SK-N-MC (cell line): ENCODE results near the gene VPS52.
"Not testable (repeated sequence)": the region's sequence is repeated elsewhere in the genome, so short reads cannot be mapped to it uniquely, and the experiment has no call there.

Experiments used
- DNase-seq: peaks from one replicate; pipeline ENCODE4 v3.0.0-alpha.2; 2011; ENCODE audit warnings: low read depth, low spot score
- H3K27ac ChIP-seq: fragments of 200-600 bp; sonication (generic); 2 replicates; pipeline ENCODE4 v1.5.1; 2016; ENCODE audit warnings: mixed run types
- H3K36me3 ChIP-seq: fragments of 200-600 bp; sonication (generic); 2 replicates; pipeline ENCODE4 v1.6.1; 2017; ENCODE audit warnings: antibody characterized with exemption, low read length, mixed read lengths; ENCODE audit not compliant: insufficient read depth
- H3K4me3 ChIP-seq: fragments of 200-600 bp; sonication (generic); 2 replicates; pipeline ENCODE4 v1.5.1; 2016
- H3K9ac ChIP-seq: fragments of 200-600 bp; sonication (generic); 2 replicates; pipeline ENCODE4 v1.8.0; 2017; ENCODE audit warnings: mixed run types, mixed read lengths; ENCODE audit not compliant: insufficient read length
- H3K9me3 ChIP-seq: fragments of 200-600 bp; sonication (generic); 2 replicates; pipeline ENCODE4 v1.6.1; 2017; ENCODE audit warnings: low read depth, mild to moderate bottlenecking, antibody characterized with exemption, low read length, moderate library complexity, mixed read lengths
- EZH2 ChIP-seq: fragments of 200-600 bp; sonication (generic); IDR thresholded peaks from one replicate; pipeline ENCODE4 v1.6.1; 2017; ENCODE audit warnings: antibody characterized with exemption
- FOXP2 ChIP-seq: optimal IDR thresholded peaks from 2 replicates; pipeline ENCODE3; 2011; ENCODE audit warnings: mild to moderate bottlenecking, moderate library complexity; ENCODE audit not compliant: insufficient read depth; ENCODE audit errors: extremely low read length, control extremely low read depth
- POLR2AphosphoS5 ChIP-seq: IDR thresholded peaks from 2 replicates; pipeline ENCODE4 v1.6.1; 2012; ENCODE audit warnings: mild to moderate bottlenecking, low read depth, low read length, borderline replicate concordance

VPS52 gene

DNA sequence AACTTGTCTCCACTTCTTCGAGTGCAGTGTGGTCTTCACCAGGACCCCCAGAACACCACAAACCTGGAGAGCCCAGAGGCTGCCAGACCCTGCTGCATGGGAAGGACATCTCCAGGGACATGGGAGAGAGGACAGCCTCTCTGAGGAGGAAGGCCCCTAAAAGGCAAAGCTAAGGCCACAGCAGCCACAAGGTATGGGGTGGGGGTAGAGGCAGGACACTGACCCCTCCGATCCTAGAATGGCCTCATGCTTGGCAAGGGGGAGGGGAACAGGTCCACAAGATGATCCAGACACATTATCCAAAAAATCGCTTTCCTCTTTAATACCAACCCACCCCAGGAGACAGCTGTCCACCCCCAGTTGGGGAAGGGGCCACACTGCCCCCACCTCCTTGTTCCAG is 7.1 kb upstream of the VPS52 start:
- no peaks in the 10 kb centered on the region for H3K9me3 ChIP-seq
- H3K9ac ChIP-seq = no peak overlapping the region
- H3K27ac ChIP-seq = peak overlapping the region; percentile 46; the same call in 1 of the 2 replicates
- no peak for TF ChIP-seq FOXP2
- no peak for TF ChIP-seq POLR2AphosphoS5
- TF ChIP-seq EZH2 = no peak
- no peak for DNase-seq
- no peak overlapping the region for H3K4me3 ChIP-seq
- H3K36me3 ChIP-seq = peaks cover 37% of the 10 kb centered on the region

DNA sequence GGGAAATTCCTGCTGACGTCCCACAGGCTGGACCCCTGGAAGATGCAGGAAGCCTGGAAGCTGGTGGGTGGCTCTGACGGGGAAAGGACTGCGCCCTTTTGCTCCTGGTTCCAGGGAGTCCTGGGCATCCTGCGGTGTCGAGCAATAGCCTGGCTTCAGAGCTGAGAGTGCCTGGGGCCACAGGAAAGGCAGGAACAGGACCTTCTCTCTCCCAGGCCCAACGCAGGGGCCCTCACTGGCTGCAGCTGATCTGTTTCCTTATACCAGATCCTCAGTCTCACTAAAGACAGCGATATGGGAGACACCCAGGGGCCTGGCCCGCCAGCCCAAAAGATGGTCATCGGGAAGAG is 6.7 kb upstream of the VPS52 start:
- H3K4me3 ChIP-seq = no peak overlapping the region
- DNase-seq = no peak
- peaks cover 41% of the 10 kb centered on the region for H3K36me3 ChIP-seq
- no peak overlapping the region for H3K9ac ChIP-seq
- TF ChIP-seq EZH2 (no peak), FOXP2 (no peak), POLR2AphosphoS5 (no peak)
- H3K27ac ChIP-seq = peak overlapping the region; percentile 46; the same call in 1 of the 2 replicates
- H3K9me3 ChIP-seq = no peaks in the 10 kb centered on the region

DNA sequence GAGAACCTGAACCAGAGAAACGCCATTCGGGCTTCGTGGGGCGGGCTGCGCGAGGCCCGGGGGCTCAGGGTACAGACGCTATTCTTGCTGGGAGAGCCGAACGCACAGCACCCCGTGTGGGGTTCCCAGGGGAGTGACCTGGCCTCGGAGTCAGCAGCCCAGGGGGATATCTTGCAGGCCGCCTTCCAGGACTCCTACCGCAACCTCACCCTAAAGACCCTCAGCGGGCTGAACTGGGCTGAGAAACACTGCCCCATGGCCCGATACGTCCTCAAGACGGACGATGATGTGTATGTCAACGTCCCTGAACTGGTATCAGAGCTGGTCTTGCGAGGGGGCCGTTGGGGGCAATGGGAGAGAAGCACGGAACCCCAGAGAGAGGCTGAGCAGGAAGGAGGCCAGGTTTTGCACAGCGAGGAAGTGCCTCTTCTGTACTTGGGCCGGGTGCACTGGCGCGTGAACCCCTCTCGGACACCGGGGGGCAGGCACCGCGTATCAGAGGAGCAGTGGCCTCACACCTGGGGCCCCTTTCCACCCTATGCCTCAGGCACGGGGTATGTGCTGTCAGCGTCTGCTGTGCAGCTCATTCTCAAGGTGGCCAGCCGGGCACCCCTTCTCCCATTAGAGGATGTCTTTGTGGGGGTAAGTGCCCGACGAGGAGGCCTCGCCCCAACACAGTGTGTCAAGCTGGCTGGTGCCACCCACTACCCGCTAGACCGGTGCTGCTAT is 6.2 kb upstream of the VPS52 start:
- Histone ChIP-seq H3K36me3 (peaks cover 47% of the 10 kb centered on the region), H3K4me3 (peak overlapping the region; percentile 99), H3K9ac (no peak overlapping the region), H3K27ac (peak overlapping the region; percentile 84), H3K9me3 (no peaks in the 10 kb centered on the region)
- DNase-seq = no peak
- TF ChIP-seq POLR2AphosphoS5 = no peak; the same call in 1 of the 2 replicates
- no peak for TF ChIP-seq FOXP2
- TF ChIP-seq EZH2 = no peak

DNA sequence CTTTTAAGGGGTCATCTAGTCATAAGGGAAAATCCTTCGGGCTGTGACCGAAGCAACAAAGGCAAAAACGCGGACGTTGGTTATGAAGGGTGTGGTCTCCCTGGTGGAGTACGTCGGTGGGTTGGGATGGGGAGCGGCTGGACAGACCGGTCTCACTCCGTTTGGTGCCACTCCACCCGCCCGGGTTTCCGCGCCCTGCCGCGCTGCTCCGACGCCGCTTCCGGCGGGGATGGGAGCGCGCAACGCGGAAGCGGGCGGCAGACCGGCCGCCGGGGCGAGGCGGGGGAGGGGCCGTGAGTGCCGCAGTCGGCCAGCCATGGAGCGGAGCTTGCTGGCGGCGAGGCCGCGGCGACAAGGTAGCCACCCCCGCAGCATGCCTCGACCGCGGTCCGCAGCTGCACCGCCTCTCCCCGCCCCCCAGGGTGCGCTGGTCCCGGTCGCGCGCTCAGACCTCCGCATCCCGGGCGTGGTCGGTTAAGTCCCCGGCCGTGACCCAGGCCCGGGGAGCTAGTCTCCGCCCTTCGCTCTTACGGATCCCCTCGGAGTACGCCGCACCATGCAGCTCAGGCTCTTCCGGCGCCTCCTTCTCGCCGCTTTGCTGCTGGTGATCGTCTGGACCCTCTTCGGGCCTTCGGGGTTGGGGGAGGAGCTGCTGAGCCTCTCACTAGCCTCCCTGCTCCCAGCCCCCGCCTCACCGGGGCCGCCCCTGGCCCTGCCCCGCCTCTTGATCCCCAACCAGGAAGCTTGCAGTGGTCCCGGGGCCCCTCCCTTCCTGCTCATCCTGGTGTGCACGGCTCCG is 5.4 kb upstream of the VPS52 start, which contains the start of gene B3GALT4:
TSS of gene B3GALT4 (plus strand) at position 260 of the 799 bp plus-strand sequence. CDS start at position 557, 297 bp downstream.
- Histone ChIP-seq H3K27ac (peak within 1 kb of the TSS; percentile 84), H3K36me3 (peaks cover 54% of the 10 kb centered on the region), H3K9ac (peak within 1 kb of the TSS; percentile 63), H3K4me3 (peak within 1 kb of the TSS; percentile 99), H3K9me3 (no peaks in the 10 kb centered on the region)
- no peak for DNase-seq
- TF ChIP-seq POLR2AphosphoS5 = peak; percentile 72
- TF ChIP-seq FOXP2 = no peak
- no peak for TF ChIP-seq EZH2

DNA sequence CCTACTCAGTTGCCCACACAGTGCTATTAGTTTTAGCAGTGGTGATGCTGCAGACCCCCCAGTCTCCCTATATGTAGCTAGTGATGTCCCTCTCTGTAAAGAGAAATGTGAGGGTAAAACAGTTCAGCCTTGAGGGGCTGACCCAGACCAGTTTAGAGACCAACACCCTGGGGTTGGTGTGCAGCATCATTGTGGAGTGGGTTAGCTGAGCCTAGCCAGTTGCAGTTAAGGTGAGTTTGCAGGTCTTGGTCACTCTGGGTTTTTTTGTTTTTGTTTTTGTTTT is 4.8 kb upstream of the VPS52 start:
- H3K27ac ChIP-seq = peak overlapping the region; percentile 84; the same call in 1 of the 2 replicates
- TF ChIP-seq FOXP2 = no peak
- TF ChIP-seq EZH2 = no peak
- no peak for TF ChIP-seq POLR2AphosphoS5
- peaks cover 54% of the 10 kb centered on the region for H3K36me3 ChIP-seq
- peak overlapping the region; percentile 63 for H3K9ac ChIP-seq
- no peaks in the 10 kb centered on the region for H3K9me3 ChIP-seq
- peak overlapping the region; percentile 99 for H3K4me3 ChIP-seq
- DNase-seq = no peak

DNA sequence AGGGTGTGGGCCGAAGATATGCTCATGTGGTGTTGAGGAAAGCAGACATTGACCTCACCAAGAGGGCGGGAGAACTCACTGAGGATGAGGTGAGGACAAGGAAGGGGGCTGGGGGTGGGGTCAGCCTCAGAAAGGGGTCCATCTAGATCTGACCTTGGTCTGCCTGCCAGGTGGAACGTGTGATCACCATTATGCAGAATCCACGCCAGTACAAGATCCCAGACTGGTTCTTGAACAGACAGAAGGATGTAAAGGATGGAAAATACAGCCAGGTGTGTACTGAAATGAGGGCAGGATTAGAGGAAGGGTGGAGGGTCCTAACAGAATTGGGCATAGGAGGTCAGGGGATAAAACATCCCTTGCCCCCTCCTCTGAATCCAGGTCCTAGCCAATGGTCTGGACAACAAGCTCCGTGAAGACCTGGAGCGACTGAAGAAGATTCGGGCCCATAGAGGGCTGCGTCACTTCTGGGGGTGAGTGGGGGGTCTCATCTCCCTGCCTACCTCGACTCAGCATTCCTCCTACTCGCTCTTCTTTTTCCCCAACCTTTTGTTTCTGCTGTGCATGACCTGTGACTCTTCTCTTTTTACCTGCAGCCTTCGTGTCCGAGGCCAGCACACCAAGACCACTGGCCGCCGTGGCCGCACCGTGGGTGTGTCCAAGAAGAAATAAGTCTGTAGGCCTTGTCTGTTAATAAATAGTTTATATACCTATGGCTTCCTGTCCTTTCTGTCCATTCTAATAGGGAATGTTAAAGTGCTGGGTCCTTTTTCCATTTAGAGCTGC is 4.3 kb upstream of the VPS52 start:
- Histone ChIP-seq H3K4me3 (peak overlapping the region; percentile 99), H3K27ac (peak overlapping the region; percentile 84; the same call in 1 of the 2 replicates), H3K36me3 (peaks cover 54% of the 10 kb centered on the region), H3K9ac (peak overlapping the region; percentile 63)
- H3K9me3 ChIP-seq, DNase-seq: not testable (repeated sequence)

DNA sequence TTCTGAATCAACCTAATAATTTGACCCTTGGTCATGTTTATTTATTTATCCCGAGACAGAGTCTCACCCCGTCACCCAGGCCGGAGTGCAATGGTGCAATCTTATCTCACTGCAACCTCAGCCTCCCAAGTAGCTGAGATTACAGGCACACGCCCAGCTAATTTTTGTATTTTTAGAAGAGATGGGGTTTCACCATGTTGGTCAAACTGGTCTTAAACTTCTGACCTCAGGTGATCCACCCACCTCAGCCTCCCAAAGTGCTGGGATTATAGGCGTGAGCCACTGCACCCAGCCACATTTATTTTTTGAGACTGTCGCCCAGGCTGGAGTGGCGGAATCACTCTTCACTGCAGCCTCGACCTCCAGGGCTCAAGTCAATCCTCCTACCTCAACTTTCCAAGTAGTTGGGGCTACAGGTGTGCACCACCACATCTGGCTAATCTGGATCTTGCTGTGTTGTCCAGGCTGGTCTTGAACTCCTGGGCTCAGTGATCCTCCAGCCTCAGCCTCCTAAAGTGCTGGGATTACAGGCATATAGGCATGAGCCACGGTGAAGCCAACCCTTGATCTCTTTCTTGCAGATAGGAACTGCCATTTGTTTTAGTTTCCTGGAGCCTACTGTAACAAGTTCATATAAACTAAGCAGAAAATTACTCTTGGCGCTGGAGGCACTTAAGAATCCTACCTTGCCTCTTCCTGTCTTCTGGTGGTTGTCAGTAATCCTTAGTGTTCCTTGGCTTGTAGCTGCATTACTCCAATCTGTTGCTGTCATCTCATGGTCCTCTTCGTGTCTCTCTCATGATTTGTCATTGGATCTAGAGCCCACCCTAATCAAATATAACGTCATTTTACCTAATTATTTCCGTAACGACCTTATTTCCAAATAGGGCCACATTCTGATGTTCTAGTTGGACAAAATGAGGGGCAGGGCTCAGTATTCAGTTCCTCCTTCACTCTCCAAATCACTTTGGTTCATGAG is 2.5 kb upstream of the VPS52 start:
- no peak for DNase-seq
- Histone ChIP-seq H3K9ac (peak overlapping the region; percentile 99), H3K27ac (peak overlapping the region; percentile 91)

More for the DNA sequence above, 2.5 kb upstream of the VPS52 start:
- peaks cover 51% of the 10 kb centered on the region for H3K36me3 ChIP-seq
- no peaks in the 10 kb centered on the region for H3K9me3 ChIP-seq
- peak overlapping the region; percentile 99 for H3K4me3 ChIP-seq
- TF ChIP-seq POLR2AphosphoS5 (peak; percentile 39), FOXP2 (no peak)
